Left forelimb (tissue), 1 donor: ENCODE results near the gene RBBP4.
A peak's percentile ranks its signal among the peaks of the same experiment; 100 is the strongest.
"Not testable (repeated sequence)": the region's sequence is repeated elsewhere in the genome, so short reads cannot be mapped to it uniquely, and the experiment has no call there.

ENCODE experiments used
- DNase-seq: peaks from one replicate; pipeline ENCODE4 v3.0.0-alpha.2; 2018; ENCODE audit warnings: low spot score

Gene RBBP4

DNA sequence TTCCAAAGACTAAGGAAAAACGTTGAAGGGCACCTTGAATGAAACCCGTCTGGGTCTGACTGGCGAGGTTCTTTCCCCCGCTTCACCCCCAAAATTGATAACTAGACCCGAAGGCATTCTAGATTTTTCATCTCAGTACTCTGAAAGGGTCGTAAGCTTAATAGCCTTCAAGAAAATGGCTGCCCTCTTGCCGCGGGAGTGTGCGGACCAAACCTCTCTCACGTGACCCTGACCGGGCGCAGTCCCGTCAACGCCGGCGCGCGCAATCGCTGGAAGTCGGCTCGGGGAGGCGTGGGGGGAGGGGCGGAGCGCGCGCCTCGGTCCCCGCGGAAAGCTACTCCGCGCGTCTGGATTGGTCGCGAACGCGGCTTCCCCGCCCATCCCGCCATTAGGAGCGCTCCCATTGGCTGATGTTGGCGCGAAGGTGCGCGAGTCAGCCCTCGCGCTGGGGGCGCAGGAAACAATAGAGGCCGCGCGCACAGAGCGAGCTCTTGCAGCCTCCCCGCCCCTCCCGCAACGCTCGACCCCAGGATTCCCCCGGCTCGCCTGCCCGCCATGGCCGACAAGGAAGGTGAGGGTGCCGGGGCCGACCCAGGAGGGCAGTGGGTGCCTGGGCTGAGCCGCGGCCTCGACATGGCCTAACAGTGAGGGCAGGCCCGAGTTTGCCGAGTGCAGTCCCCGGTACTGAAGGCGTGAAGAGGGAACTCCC, at the start of gene RBBP4:
Gene RBBP4 (plus strand): TSS at position 457 of the 709 bp plus-strand sequence. CDS start 99 bp downstream, at position 556.
- peak; percentile 99 for DNase-seq

GRCh38 chr1:32605711-32606424, 45.1 kb upstream of the RBBP4 start:
- no peak for DNase-seq

DNA sequence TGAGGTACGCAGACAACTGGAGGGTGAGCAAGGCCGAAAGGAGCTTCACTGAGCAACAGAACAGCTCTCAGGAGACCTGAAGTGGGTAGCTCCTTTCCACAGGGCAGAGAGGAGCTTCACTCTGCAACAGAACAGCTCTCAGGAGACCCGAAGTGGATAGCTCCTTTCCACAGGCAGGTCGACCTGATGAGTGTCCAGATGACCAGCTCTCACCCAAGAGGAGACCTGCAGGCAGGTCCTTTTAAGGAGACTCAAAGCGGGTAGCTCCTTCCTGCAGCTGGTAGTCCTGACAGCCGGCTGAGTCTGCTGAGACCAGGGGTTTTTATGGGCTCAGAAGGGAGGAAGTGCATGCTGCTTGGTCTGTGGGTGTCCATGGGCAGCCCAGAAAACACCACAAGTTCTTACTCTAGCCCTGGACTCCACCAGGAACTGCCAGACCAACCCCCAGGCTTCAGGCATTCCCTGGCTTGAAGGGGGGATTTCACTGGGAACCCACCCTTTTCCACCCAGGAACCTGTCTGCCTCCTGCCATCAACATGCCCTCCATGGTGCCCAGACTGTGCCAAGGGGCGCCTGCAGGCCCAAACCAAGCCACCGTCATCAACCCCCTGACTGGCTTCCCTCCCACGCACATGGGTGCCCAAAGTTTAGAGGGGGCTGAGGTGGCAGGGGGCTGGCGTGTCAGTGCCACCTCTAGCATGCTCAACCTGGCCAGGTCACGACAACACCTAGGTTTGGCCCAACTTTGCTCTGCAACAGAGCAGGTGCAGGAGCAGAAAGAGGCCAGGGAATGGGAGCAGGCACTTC, 44.2 kb upstream of the RBBP4 start:
- no peak for DNase-seq

- no peak for DNase-seq
Measured at GRCh38 chr1:32609180-32609579, 41.8 kb upstream of the RBBP4 start.

GRCh38 chr1:32611859-32612188, 39.2 kb upstream of the RBBP4 start:
- DNase-seq: no peak

- DNase-seq: peak; percentile 70
Measured at GRCh38 chr1:32612189-32612881, 38.7 kb upstream of the RBBP4 start.

- DNase-seq: no peak
Measured at GRCh38 chr1:32613472-32613871, 37.5 kb upstream of the RBBP4 start.

DNA sequence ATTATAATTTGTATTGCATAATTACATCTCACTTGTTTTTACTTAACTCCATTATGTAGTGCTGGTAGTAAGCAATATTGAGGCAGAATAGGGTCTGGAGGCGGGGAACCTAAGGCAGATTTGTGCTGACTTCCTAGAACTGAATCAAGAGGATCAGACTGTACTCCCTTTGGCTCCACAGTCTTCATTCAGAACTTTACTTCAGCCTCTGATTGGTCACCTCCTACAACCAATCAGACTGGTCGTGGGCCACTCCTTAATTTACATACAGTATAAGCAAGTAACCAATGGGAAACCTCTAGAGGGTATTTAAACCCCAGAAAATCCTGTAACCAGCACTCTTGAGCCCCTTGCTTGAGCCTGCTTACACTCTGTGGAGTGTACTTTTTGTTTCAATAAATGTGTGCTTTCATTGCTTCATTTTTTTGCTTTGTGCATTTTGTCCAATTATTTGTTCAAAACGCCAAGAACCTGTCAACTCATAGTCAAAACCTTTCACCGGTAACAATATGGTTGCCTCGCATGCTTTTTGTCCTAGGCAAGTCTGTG, 32.3 kb upstream of the RBBP4 start:
- DNase-seq: no peak

DNA sequence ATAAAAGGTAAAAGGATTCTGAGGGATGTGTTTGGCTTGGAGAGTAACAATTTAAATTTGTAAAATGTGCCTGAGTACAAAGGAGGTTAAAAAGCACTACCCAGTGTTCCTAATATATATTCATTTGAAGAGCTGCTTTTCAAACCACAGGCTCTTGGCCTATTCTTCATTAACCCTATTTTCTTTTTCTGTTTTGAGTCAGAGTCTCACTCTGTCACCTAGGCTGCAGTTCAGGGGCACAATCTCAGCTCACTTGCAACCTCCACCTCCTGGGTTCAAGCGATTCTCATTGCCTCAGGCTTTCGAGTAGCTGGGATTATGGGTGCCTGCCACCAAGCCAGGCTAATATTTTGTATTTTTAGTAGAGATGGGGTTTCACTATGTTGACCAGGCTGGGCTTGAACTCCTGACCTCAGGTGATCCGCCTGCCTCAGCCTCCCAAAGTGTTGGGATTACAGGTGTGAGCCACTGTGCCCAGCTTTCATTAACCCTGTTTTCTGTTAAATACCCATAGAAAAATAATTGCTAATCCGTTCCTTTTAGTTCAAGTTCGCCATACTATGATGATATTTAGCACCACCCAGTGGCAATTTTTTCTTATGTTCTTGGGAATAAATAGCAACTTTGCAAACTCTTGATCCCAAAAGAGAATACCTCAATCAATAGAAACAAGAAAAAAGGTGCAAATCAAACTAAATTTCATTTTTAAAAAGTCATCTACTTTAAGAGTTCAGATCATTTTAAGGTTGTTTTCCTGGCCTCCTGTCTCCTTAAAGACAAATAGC, 31.1 kb upstream of the RBBP4 start:
- DNase-seq: no peak

GRCh38 chr1:32622205-32622604, 28.8 kb upstream of the RBBP4 start:
- no peak for DNase-seq

GRCh38 chr1:32622806-32623681, 28.0 kb upstream of the RBBP4 start:
- no peak for DNase-seq

GRCh38 chr1:32623775-32624174, 27.2 kb upstream of the RBBP4 start:
- DNase-seq: no peak

GRCh38 chr1:32626176-32626575, 24.8 kb upstream of the RBBP4 start:
- no peak for DNase-seq

DNA sequence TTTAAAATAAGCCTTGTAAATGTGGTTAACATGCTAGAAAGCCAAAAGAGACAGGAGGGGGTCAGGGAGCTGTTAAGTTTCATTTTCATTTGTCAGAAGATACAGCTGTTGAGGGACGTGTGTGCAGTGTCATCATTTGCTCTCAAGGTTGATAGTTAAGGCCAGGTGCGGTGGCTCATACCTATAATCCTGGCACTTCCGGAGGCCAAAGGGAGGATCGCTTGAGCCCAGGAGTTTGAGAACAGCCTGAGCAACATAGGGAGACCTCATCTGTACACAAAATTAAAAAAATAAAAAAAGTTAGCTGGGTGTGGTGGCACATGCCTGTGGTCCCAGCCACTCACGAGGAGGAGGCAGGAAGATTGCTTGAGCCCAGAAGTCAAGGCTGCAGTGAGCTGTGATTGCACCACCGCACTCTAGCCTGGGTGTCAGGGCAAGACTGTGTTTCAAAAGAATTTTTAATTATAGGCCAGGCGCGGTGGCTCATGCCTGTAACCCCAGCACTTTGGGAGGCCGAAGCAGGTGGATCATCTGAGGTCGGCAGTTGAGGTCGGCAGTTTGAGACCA, 23.3 kb upstream of the RBBP4 start:
- DNase-seq: no peak

GRCh38 chr1:32630173-32630572, 20.8 kb upstream of the RBBP4 start:
- not testable (repeated sequence) for DNase-seq

DNA sequence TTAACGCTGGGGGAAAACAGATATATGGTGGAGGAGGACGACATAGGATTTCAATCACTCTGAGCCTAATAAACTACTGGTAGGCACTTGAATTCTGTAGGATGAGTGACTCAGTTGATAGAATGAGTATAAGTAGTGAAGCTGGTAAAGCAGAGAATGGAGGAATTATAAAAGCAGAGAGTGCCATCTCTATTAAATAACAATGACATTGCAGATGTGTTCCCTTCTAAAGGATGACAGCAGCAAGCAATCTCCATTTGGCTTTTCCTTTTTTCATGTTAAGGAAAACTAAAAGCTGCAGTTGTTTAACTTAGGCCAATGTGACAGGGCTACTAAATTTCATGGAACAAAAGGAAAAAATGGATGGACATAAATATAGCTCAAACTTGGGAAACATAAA, 18.2 kb upstream of the RBBP4 start:
- DNase-seq: no peak

DNA sequence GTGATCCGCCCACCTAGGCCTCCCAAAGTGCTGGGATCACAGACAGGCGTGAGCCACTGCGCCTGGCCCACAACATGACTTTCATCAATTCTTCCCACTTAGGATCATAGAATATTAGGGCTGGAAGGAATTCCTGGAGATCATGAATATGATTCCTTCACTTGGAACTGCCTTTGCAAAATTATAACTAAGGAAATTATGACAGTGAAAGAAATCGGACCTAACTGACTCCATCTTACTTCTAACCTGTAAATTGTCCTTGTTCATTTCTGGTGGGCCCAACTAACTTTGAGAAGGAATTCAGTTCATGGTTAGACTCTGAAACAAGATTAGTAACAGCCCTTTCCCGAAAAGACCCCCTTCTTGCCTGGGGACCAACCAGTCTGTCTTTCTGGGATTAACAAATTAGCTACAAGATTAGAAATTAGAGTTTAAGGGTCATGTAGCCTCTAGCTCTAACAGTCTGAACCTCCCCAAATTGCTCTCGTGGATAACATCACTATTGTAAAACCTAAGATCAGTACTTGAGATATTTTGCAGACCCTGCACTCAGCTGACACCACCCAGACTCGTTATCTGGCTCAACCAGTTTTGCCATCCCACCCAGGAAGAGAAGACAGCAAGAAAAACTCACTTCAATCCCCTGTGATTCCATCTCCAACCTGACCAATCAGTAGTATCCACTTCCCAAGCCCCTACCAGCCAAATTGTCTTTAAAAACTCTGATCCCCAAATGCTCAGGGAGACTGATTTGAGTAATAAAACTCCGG, 15.3 kb upstream of the RBBP4 start:
- no peak for DNase-seq

DNA sequence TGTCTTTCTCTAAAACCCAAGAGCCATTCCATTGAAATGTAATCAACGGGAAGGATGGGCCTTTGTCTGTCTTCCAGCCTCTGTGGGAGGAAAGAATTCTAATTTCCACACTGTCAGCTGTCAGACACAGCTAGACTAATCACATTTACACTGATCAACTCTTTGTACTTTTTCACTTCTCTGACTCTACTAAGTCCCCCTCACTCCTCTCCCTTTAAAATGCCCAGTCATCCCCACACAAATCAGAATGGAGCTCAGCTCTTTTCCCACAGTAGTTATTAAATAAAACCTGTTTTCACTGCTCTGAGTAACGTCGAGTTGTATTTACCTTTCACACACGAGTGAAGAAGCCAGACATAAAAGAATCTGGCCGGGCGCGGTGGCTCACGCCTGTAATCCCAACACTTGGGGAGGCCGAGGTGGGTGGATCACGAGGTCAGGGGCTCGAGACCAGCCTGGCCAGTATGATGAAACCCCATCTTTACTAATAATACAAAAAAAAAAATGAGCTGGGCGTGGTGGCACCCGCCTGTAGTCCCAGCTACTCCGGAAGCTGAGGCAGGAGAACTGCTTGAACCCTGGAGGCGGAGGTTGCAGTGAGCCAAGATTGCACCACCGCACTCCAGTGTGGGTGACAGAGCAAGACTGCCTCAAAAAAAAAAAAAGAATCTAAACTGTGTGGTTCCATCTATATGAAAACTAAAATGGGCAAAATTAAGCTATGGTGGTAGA, 13.9 kb upstream of the RBBP4 start:
- DNase-seq: no peak
